Measurements from ENCODE around the gene UBR1.
"Not testable (repeated sequence)": the region's sequence is repeated elsewhere in the genome, so short reads cannot be mapped to it uniquely, and the experiment has no call there.

- TF ChIP-seq POLR2A, CTCF (IDR thresholded peaks at IDR 0.05): not testable (repeated sequence)
These were observed 100.8 kb downstream of the UBR1 start for GRCh38 chr15:43004886-43005595.

Data from esophagus squamous epithelium (tissue), 4 donors.